Nephron (organoid): ENCODE results near the gene HMCN2.

Source experiments
- H3K27ac Mint-ChIP-seq, 3 experiments: 2 replicates each; pipeline ENCODE4 v1.8.0; 2020; ENCODE audit warnings: mixed read lengths in 3 of 3, mild to moderate bottlenecking in 2 of 3, moderate library complexity in 1 of 3
- H3K27me3 Mint-ChIP-seq: 2 replicates; pipeline ENCODE4 v1.8.0; 2021; ENCODE audit warnings: low read depth, mild to moderate bottlenecking, moderate library complexity, mixed read lengths
- H3K36me3 Mint-ChIP-seq: 2 replicates; pipeline ENCODE4 v1.8.0; 2020; ENCODE audit warnings: low read depth, mixed read lengths
- H3K4me1 Mint-ChIP-seq: 2 replicates; pipeline ENCODE4 v1.8.0; 2020; ENCODE audit warnings: mixed read lengths
- H3K4me3 Mint-ChIP-seq, 3 experiments: 2 replicates each; pipeline ENCODE4 v1.8.0; 2020; ENCODE audit warnings: mild to moderate bottlenecking in 3 of 3, mixed read lengths in 3 of 3, moderate library complexity in 2 of 3
- H3K9me3 Mint-ChIP-seq: 2 replicates; pipeline ENCODE4 v1.8.0; 2020; ENCODE audit warnings: mixed read lengths
- CTCF ChIP-seq, 3 experiments: fragments of 200-600 bp; sonication (generic); IDR thresholded peaks; one replicate each; pipeline ENCODE4 v1.5.0; 2021; ENCODE audit warnings: antibody characterized with exemption in 3 of 3; ENCODE audit not compliant: unreplicated experiment in 3 of 3

Gene HMCN2

DNA sequence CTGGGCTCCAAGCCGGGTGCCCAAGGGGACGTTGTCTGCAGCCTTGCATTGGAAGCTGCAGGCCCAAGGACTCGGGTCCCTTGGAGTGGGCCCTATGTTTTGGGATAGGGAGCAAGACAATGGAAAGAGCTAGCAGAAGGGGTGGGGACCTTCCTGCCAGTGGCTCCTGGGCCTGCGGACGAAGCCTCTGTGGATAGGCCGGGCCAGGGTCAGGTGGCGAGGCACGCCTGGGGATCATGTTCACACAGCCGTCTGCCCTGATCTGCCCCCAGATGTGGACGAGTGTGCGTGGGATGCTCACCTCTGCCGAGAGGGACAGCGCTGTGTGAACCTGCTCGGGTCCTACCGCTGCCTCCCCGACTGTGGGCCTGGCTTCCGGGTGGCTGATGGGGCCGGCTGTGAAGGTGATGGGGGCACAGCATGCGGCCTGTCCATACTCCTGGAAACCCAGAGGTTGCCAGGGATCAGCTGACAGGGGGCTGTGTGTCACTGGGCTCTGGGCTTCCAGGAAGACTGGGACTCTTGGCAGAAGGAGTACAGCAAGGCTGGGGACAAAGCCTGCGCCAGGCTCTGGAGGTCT, 162.6 kb downstream of the HMCN2 start:
- H3K36me3 Mint-ChIP-seq: no peaks in the 10 kb centered on the region
- TF ChIP-seq CTCF (IDR thresholded peaks at IDR 0.05; ENCODE audit: unreplicated experiment in 3 of 3): no peak
- no peak overlapping the region for H3K4me3 Mint-ChIP-seq
- peaks cover 57% of the 10 kb centered on the region for H3K27me3 Mint-ChIP-seq
- no peak overlapping the region for H3K27ac Mint-ChIP-seq
- H3K4me1 Mint-ChIP-seq: peaks cover 4% of the 10 kb centered on the region
- no peaks in the 10 kb centered on the region for H3K9me3 Mint-ChIP-seq

DNA sequence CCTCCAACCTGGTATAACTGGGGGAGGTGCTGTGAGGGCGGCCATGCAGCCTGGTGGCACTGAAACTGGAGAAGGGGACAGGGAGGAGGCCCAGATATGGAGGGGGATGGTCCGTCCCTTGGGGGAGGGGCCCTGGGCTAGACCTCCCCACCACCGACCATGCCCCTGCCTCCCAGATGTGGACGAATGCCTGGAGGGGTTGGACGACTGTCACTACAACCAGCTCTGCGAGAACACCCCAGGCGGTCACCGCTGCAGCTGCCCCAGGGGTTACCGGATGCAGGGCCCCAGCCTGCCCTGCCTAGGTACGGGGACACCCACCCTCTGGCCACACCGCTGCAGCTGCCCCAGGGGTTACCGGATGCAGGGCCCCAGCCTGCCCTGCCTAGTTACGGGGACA, 163.8 kb downstream of the HMCN2 start:
- TF ChIP-seq CTCF (IDR thresholded peaks at IDR 0.05; ENCODE audit: unreplicated experiment in 3 of 3): no peak
- Mint-ChIP-seq H3K27ac (no peak overlapping the region), H3K4me3 (no peak overlapping the region), H3K9me3 (no peaks in the 10 kb centered on the region), H3K27me3 (peaks cover 60% of the 10 kb centered on the region), H3K36me3 (no peaks in the 10 kb centered on the region), H3K4me1 (no peaks in the 10 kb centered on the region)

GRCh38 chr9:130429831-130430230, 164.3 kb downstream of the HMCN2 start:
- no peak overlapping the region for H3K27ac Mint-ChIP-seq
- H3K9me3 Mint-ChIP-seq: no peaks in the 10 kb centered on the region
- H3K4me1 Mint-ChIP-seq: no peaks in the 10 kb centered on the region
- peak overlapping the region in 1 of 3 experiments; percentile 6 for H3K4me3 Mint-ChIP-seq
- peaks cover 60% of the 10 kb centered on the region for H3K27me3 Mint-ChIP-seq
- H3K36me3 Mint-ChIP-seq: no peaks in the 10 kb centered on the region
- TF ChIP-seq CTCF (IDR thresholded peaks at IDR 0.05; ENCODE audit: unreplicated experiment in 3 of 3): no peak

GRCh38 chr9:130430232-130430631, 164.7 kb downstream of the HMCN2 start:
- Mint-ChIP-seq H3K36me3 (no peaks in the 10 kb centered on the region), H3K4me1 (peaks cover 1% of the 10 kb centered on the region), H3K27me3 (peaks cover 63% of the 10 kb centered on the region), H3K27ac (no peak overlapping the region), H3K9me3 (no peaks in the 10 kb centered on the region), H3K4me3 (no peak overlapping the region)
- TF ChIP-seq CTCF (IDR thresholded peaks at IDR 0.05; ENCODE audit: unreplicated experiment in 3 of 3): no peak

DNA sequence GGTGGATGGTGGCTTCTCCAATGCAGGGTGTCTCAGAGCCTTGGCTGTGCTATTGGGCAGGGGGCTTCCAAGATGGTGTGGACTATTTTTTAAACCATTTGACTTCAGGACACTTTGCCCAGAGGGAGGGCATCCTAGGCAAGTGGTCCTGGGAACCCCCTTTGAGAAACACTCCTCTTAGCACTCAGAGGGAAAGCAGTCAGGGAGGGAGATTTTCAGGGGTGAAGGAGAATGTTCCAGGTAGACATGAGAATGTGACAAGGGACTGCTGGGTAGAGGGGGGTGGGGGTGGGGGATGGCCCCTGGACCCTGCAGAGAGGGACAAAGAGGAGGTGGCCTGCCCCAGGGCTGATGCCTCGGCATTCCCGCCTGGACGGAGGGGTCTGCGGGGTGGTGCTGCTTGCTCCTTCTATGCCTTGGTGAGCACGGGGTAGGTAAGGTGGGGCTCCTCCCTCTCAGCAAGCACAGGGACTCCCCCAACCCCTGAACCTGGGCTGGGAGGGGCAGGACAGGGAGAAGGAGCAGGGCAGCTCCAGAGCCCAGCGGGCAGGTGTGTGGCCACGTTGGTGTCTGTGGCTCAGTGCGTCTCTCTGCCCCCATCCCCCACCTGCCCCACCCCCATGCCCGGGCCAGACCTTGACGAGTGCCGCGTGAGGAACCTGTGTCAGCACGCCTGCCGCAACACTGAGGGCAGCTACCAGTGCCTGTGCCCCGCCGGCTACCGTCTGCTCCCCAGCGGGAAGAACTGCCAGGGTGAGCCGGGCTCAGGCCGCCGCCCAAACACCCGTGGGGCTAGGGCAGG, 165.4 kb downstream of the HMCN2 start:
- peaks cover 4% of the 10 kb centered on the region for H3K4me1 Mint-ChIP-seq
- H3K27ac Mint-ChIP-seq: no peak overlapping the region
- no peak overlapping the region for H3K4me3 Mint-ChIP-seq
- H3K9me3 Mint-ChIP-seq: no peaks in the 10 kb centered on the region
- peaks cover 63% of the 10 kb centered on the region for H3K27me3 Mint-ChIP-seq
- no peaks in the 10 kb centered on the region for H3K36me3 Mint-ChIP-seq
- TF ChIP-seq CTCF (IDR thresholded peaks at IDR 0.05; ENCODE audit: unreplicated experiment in 3 of 3): no peak
